Stimulated activated CD8-positive, alpha-beta memory T cell treated with anti-CD3 and anti-CD28 coated beads, Interleukin-7, amount 100 ng/mL, for 4 hours (primary cell): ENCODE results near the gene COQ4.

Source experiments
- DNase-seq, 2 donors: peaks; one replicate each; pipeline ENCODE4 v3.0.0-alpha.2; 2020; ENCODE audit warnings: low read depth in 2 of 2

Gene COQ4

DNA sequence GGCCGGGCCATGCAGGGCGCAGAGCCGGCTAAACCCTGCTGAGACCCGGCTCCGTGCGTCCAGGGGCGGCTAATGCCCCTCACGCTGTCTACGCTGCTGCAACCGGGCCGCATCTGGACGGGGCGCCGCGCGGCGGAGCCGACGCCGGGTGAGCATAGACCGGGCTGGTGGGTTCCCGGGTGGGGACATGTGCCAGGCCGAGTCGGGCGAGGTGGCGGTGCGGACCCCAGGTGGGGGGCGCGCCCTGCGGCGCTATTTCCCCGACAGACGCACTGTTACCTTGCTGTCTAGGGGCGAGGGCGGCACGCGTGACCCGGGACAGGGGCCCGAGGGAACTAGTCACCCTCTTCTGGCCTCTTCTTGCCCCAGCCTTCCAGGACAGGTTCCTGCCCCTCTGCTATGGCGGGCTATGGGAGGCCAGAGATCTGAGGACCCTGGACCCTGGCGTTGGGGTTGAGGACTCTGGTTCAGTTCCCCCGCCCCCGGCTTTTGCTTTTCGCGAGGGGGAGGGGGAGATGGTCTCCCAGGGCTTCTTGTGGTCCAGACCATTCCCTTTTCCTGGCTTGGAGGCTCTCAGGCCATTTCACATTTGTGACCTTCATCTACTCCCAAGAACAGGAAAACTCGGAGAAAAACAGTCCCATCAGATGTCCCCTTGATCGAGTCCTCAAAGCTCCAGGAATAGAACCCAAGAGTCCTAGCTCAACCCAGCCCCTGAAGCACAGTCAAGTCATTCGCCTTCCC is 18.2 kb downstream of the COQ4 start:
- DNase-seq: no peak

DNA sequence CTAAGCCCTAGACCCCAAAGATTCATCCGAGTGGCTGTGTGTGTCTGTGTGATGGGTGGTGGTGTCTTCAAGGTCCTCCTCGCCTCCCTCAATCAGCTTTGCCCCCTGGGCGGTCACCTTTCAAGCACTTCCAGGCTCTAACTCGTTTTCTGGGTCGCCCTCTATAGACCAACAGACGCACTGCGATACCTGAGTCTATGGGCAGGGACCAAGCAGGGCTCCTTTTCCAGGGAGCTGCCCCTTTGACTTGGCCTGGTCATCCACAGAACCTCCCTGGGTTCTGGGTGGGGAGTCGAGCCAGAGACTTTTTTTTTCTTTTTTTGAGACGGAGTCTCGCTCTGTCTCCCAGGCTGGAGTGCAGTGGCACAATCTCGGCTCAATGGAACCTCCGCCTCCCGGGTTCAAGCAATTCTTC is 18.8 kb downstream of the COQ4 start:
- peak; percentile 58 to 59 for DNase-seq

DNA sequence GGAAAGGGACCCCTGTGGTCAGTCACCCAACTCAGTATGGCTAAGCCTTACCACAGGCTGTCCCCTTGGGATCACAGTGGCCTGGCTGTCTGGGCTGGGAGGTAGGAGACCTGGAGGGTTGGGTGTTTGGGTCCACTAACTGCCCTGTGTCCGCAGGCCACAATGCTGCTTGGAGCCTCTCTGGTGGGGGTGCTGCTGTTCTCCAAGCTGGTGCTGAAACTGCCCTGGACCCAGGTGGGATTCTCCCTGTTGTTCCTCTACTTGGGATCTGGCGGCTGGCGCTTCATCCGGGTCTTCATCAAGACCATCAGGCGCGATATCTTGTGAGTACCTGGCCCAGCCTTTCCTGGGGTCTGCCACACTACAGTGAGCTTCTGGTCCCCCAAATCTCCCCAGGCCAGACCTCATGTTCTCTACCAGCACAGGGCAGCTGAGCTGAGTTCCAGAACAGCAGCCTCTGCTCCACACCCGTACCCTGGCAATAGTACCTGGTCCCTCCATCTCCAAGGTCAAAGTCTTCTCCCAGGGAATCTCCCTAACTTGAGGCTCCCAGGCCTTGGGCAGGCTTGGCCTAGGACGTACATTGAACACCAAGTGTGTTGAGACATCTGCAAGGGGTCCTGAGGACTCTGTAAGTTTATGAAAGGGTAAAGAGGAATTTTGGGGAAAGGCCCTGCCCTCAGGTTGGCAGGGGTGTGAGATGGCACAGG is 20.5 kb downstream of the COQ4 start:
- DNase-seq: no peak

DNA sequence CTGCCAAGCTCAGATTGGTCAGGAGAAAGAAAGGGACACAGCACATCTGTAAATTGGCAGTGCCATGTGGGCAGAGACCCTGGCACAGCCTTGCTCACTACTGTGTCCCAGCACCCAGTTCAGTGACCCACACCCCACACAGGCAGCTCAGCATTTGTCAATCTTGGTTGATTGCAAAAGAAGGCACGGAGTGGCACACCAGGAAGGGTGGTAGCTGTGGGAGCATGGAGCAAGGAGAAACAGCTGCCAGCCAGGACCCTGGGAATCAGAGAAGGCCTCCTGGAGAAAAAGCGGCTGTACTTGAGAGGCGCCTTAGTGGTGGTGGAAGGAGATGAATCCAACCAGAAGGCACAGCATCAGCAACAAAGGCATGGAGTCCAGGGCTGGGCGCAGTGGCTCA is 21.2 kb downstream of the COQ4 start:
- DNase-seq: no peak

DNA sequence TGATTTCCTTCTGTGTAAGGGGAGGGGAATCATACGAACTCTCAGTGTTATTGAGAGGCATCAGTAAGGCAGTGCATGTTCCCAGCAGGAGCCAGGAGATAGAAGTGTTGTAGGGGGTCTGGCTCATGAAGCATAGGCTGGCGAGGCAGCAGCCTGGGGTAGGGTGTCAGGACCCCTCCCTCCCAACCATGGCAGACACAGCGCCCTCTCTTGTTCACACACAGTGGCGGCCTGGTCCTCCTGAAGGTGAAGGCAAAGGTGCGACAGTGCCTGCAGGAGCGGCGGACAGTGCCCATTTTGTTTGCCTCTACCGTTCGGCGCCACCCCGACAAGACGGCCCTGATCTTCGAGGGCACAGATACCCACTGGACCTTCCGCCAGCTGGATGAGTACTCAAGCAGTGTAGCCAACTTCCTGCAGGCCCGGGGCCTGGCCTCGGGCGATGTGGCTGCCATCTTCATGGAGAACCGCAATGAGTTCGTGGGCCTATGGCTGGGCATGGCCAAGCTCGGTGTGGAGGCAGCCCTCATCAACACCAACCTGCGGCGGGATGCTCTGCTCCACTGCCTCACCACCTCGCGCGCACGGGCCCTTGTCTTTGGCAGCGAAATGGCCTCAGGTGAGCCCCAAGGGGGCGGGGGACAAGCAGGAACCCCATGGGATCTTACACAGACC is 22.4 kb downstream of the COQ4 start:
- no peak for DNase-seq

DNA sequence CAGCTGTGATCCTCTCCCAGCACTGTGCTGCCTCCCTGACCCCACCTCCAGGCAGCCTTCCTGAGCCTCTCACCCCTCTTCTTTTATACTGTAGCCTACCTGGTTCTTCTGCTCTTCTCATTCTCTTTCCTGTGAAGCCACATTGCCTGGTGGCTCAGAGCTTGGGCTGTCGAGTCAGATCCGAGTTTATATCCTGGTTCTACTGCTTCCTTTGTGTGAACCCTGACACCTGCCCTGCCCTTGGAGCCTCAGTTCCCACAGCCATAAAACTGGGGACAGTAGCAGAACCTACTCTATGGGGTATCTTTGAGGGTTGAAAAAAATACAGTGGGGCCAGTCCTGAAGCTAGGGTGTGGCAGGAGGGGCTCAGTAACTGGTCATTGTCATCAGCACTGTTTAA is 26.5 kb downstream of the COQ4 start:
- no peak for DNase-seq

DNA sequence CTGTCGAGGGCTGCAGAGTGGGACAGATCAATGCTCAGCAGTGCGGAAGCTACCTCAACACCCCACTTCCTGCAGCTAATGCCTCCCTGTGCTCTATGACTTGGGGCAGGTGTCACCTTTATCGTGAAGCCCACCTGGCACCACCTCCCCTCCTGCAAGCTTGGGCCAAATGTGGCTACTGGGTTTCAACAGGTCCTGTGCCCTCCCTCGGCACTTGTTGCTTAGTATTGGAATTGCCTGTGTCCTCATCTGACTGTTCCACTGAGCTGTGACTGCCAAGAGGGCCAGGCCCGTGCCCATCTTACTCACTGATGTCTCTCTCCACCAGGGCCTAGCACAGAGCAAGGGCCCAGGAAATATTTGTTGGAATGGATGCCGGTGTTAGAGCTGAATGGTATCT is 27.1 kb downstream of the COQ4 start:
- DNase-seq: no peak

DNA sequence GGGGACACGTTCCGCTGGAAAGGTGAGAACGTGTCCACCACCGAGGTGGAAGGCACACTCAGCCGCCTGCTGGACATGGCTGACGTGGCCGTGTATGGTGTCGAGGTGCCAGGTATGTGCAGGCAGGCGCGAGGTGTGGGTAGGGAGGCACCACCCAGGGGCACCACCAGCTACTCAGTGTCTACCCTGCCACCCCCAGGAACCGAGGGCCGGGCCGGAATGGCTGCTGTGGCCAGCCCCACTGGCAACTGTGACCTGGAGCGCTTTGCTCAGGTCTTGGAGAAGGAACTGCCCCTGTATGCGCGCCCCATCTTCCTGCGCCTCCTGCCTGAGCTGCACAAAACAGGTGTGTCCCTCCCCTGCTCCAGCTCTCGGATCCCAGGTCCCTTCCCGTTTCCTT is 32.8 kb downstream of the COQ4 start:
- DNase-seq: no peak

DNA sequence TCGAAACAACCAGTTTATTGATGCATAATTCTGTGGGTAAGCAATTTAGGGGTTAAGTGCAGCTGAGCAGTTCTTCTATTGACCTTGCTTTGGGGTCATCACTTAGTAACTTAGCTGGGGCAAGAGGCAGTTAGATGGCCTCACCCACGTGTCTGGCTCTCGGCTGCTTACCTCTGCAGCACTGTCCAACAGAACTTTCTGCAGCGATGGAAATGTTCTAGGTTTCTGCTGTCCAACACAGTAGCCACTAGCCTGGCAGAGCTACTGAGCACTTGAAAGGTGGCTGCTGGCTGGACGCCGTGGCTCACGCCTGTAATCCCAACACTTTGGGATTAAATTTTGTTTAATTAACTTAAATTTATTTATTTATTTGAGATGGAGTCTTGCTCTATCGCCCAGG is 35.5 kb downstream of the COQ4 start:
- DNase-seq: no peak

DNA sequence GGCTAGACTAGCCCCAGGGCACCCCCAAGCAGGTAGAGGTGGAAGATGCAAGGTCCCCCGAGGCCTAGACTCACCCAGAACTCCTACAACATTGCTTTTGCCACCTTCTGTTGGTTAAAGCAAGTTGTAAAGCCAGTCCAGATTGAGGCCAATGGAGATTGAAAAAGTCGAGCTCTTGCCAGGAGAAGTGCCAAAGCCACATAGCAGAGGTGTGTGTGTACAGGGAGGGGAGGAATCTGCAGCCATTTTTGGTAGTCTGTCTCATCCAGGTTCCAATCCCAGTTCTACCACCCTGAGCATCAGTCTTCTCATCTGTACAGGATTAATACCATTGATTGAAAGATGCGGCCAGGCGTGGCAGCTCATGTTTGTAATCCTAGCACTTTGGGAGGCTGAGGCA is 36.2 kb downstream of the COQ4 start:
- DNase-seq: no peak

DNA sequence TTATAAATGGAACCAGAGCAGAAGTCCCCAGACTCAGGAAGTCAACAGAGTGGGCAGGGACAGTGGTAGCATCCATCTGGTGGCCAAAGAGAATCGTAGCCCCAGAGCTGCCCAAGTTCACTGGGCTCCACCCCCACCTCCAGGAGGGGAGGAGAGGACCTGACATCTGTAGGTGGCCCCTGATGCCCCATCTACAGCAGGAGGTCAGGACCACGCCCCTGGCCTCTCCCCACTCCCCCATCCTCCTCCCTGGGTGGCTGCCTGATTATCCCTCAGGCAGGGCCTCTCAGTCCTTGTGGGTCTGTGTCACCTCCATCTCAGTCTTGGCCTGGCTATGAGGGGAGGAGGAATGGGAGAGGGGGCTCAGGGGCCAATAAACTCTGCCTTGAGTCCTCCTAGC is 38.2 kb downstream of the COQ4 start:
- DNase-seq: no peak

DNA sequence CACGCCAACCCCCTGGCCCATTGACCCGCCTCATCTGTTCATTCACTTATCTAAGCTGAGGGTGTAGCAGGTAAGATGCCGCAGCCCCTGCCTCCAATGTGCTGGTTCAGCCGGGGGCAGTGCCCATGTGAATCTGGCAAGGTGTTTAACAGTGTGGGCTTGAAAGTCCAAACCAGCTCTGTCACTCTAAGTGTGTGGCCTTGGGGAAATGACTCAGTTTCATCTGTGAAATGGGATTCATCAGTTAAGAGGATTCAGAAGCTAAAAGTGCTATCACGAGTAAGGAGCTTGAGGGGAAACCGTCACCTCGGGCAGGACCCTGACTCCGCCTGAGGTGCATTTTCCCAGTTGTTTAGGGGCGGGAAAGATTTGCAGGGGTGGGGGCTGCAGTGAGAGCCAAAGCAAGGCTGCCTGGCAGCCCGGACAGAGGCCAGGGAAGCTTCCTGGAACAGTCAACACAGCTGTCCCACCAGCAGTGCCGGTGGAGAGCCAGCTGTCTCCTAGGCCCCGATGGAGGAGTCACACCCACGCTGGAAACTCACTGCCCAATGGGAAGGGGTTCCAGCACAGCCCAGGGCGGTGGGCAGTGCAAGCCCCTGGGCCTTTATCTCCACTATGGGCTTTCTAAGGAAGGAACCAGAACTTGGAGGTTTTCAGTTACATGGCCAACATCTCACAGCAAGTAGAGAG is 38.8 kb downstream of the COQ4 start:
- no peak for DNase-seq

DNA sequence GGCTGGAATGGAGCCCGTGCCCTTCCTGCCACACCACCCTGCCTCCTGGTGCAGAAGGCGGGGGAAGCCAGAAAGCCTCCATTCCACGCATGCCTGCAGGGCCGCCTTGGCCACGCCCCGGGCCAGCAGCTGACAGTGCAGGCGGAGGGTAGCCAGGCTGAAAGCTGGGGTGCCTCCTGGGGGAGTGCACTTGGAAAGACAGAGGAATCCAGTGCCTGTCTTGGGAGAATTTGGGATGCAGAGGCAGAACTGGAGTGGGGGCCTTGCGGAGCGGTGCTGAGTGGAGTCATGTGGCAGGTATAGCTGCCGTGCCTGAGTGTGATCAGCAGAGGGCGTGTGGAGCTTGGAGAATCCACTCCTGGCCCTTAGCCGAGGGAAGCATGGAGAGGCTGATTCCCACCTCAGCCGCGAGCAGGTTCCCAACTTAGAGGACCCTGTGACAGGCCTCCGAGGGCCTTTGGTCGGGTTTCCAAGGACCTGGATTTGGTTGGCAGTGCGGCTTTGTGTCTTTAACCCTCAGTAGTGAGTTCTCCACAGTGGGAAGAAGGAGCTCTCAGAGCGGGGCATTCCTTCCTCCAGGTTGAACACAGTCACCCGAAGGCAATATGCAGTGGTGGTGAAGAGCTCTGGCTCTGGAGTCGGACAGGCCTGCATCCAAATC is 39.5 kb downstream of the COQ4 start:
- DNase-seq: peak; percentile 36 to 41

DNA sequence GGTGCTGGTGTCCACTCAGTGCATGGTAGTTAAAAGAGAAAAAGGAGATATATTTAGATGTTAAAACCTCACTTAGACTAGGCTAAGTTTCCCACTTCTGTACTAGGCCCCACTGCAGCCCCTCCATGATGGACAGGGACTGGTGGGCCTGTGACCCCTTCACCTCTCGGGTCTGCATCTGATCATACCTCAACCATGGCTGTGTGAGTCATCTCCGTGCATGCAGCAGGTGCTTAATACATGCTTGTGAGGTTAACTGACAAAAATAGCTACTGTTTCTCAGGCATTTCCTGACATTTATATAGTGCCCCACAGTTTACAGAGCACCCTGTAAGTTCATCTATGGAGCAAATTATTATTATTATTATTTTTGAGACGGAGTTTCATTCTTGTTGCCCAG is 40.1 kb downstream of the COQ4 start:
- DNase-seq: no peak

DNA sequence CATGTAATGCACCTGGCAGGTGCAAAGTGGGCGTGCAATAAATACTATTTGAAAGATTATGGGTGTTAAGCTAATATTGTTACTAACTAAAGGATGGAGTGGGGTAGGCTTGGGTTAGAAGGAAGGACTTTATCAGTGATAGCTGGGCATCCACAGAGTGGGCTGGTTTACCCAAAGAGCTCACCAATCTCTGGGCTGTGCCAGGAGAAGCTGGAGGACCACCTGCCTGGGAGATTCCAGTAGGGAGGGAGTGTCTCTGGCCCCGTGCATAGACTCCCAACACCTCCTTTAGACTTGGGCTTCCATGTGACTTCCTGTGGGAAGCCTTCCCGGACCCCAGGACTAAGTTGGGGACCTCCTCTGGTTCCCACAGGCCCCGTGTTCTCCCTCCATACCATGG is 42.9 kb downstream of the COQ4 start:
- DNase-seq: no peak

DNA sequence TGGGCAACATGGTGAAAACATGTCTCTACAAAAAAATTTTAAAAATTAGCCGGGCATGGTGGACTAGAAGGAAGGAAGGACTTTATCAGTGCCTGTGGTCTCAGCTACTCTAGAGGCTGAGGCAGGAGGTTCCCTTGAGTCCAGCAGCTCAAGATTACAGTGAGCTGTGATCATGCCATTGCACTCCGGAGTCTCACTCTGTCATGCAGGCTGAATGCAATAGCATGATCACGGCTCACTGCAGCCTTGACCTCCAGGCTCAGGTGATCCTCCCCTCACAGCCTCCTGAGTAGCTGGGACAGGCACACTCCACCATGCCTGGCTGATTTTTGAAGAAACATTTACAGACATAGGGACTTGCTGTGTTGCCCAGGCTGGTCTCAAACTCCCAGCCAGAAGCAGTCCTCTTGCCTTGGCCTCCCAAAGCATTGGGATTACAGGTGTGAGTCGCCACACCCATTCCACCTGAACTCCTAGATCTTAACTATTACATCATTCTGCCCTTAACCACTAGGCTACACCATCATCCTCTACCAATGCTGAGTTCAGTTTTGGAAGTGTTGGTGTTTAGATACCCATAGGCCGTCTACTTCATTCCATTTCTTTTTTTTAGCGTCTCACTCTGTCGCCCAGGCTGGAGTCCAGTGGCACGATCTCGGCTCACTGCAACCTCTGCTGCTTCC is 46.5 kb downstream of the COQ4 start:
- DNase-seq: no peak

DNA sequence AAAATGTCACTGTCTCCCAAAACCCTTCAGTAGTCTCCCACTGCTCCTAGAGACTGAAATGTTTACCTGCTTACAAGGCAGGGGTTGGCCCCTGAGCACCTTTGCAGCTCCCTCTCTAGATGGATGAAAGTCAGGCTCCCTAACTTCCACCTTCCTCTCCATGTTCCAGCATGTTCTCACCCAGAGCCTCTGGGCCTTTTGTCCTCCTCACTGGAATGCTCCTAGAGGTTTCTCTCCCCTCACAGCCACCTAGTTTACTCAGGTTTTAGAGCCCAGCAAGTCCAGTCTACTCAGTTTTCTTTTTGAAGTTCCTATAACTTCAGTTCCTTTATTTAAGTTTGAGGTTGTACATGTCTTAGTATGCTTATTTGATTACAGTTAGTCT is 47.7 kb downstream of the COQ4 start:
- DNase-seq: no peak

DNA sequence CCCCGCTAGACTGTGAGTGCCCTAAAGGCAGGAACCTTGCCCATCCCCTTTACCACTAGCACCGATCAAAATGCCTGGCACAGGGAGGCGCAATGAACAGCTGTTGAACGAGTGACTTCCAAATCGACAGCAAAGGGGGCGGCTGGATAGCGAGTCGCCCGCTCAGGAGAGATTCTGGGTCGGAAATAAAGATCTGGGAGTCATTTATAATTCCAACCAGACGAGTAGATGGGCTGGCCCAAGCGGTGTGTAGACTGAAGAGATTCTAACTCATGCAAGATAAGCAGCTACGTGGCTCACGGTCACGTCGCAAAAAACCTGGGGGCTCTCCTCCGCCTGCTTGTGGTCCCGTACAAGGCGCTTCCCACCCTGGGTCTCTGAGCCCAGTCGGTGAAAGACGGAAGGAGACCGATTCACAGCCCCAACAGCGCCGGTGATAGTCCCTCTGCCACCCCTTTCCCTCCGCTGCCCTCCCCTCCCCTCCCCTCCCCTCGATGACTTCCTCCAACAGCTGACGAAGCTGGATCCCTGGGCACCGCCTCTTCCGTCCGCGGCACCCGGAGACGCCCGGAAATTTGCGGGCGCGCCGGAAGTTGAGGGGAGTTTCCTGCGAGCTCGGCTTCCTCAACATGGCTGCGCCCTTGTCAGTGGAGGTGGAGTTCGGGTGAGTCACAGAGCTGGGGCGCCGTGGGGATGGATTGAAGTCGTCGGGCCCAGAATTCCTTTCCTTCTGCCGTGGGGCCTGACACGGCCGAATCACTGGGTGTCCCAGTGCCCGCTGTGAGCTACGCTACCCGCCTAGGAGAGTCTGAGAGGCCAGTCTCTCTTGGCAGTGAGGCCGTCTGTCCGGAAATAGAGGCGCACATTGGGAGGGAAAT is 48.4 kb downstream of the COQ4 start, which contains the start of gene URM1:
Gene URM1, plus strand, starts transcription at position 623 of the 878 bp plus-strand sequence. Its CDS starts 7 bp downstream, at position 630.
- peak; percentile 92 to 96 for DNase-seq

DNA sequence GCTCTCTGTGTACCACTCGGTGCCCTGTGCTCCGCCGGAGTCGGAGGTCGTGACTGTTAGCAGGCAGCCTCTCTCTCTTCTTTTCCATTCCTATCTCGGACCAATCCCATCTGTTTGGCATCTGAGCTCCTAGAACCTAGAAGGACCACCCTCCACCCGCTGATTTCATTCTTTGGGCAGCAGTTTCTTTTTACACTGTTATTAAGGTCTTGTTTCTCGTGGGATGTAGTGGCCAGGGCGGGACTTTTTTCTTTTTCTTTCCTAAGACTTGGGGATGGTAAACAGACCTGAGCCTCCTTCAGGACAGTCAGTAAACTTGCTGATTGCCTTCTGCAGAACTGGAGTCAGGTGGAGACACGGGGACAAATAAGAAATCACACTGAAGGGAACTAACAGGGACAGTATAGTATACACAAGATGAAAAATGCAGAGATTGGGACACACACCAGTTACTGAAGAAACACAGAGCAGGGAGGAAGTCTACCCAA is 49.0 kb downstream of the COQ4 start:
- no peak for DNase-seq

DNA sequence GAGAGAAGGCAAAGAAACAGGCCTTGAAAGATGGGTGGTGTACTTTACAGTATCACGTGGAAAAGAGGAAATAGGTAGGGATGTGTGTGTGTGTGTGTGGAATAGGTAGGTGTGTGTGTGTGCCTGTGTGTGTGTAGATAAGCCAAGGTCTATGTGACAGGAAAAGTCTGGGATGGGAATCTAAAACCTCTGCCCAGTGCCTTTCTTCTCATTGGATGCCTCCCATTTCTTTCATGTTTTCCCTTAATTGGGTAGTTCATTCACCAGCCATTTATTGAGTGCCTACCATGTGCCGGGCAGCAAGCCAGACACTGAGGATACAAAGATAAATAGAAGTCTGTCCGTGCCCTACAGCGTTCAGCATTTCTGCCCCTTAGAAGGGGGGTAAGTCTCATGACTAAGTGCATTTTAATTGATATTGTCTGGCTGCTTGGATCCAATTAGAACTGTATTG is 49.6 kb downstream of the COQ4 start:
- no peak for DNase-seq
